DOHH2 (cell line): ENCODE measurements around the gene CTRB2.

Experiments used
- EZH2phosphoT487 ChIP-seq: fragments of 200-600 bp; sonication (generic); IDR thresholded peaks from 2 replicates; pipeline ENCODE4 v1.6.1; 2017; ENCODE audit warnings: borderline replicate concordance, mild to moderate bottlenecking, antibody characterized with exemption, low read length, moderate library complexity, mixed read lengths
- TF ChIP-seq, protein P1 (sequence below): fragments of 200-600 bp; sonication (generic); IDR thresholded peaks from one replicate; pipeline ENCODE4 v1.5.1; 2014; ENCODE audit warnings: antibody characterized with exemption, mild to moderate bottlenecking, low read depth, low read length; ENCODE audit not compliant: poor library complexity, severe bottlenecking

DNA sequence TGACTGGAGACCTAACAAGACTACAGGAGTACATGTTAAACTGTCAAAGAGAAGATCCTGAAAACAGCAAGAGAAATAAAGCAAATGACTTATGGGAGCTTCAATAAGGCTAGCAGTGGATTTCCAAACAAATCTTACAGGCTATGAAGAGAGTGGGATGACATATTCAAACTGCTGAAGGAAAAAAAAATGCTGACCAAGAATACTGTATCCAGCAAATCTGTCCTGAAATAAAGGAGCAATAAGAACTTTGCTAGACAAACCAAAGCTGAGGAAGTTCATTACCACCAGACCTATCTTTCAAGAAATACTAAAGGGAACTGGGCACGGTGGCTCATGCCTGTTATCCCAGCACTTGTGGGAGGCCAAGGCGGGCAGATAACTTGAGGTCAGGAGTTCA, 30.0 kb downstream of the CTRB2 start:
- TF ChIP-seq, protein P1, sequence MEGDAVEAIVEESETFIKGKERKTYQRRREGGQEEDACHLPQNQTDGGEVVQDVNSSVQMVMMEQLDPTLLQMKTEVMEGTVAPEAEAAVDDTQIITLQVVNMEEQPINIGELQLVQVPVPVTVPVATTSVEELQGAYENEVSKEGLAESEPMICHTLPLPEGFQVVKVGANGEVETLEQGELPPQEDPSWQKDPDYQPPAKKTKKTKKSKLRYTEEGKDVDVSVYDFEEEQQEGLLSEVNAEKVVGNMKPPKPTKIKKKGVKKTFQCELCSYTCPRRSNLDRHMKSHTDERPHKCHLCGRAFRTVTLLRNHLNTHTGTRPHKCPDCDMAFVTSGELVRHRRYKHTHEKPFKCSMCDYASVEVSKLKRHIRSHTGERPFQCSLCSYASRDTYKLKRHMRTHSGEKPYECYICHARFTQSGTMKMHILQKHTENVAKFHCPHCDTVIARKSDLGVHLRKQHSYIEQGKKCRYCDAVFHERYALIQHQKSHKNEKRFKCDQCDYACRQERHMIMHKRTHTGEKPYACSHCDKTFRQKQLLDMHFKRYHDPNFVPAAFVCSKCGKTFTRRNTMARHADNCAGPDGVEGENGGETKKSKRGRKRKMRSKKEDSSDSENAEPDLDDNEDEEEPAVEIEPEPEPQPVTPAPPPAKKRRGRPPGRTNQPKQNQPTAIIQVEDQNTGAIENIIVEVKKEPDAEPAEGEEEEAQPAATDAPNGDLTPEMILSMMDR = no peak
- TF ChIP-seq EZH2phosphoT487 = no peak
